GM23338 (cell line): ENCODE data around the gene MTA3. TPM values are rescaled to one million over a fixed set of nuclear protein-coding genes. Genes with fewer than 3 reads are reported as not detected.

Source experiments
- ATAC-seq: fragments of 200-7000 bp; cut with Tn5 transposase; 3 replicates; pipeline ENCODE4 v1.9.1; 2020
- DNase-seq: peaks from one replicate; pipeline ENCODE4 v3.0.0-alpha.2; 2015; ENCODE audit warnings: low spot score
- H2AFZ ChIP-seq: fragments of 200-600 bp; sonication (generic); 2 replicates; pipeline ENCODE4 v1.8.0; 2016; ENCODE audit warnings: antibody characterized with exemption, mild to moderate bottlenecking, moderate library complexity
- H3F3A ChIP-seq: fragments of 200-600 bp; sonication (generic); replicated peaks from 2 replicates; pipeline ENCODE4 v1.8.0; 2017; ENCODE audit warnings: antibody characterized with exemption, mixed run types, low read depth
- H3K27ac ChIP-seq: fragments of 200-600 bp; sonication (generic); 2 replicates; pipeline ENCODE4 v1.6.1; 2016; ENCODE audit warnings: low read depth
- H3K27me3 ChIP-seq: fragments of 200-600 bp; sonication (generic); 2 replicates; pipeline ENCODE4 v1.8.0; 2016; ENCODE audit warnings: mild to moderate bottlenecking, mixed run types, moderate library complexity; ENCODE audit not compliant: insufficient read depth
- H3K36me3 ChIP-seq: fragments of 200-600 bp; sonication (generic); 2 replicates; pipeline ENCODE4 v1.8.0; 2016; ENCODE audit warnings: mild to moderate bottlenecking; ENCODE audit not compliant: insufficient read depth
- H3K4me1 ChIP-seq: fragments of 200-600 bp; sonication (generic); 2 replicates; pipeline ENCODE4 v1.8.0; 2016; ENCODE audit warnings: mild to moderate bottlenecking, moderate library complexity; ENCODE audit not compliant: insufficient read depth
- H3K4me2 ChIP-seq: fragments of 200-600 bp; sonication (generic); 2 replicates; pipeline ENCODE4 v1.7.1; 2017; ENCODE audit warnings: mixed run types
- H3K4me3 ChIP-seq: fragments of 200-600 bp; sonication (generic); 2 replicates; pipeline ENCODE4 v1.6.1; 2016; ENCODE audit warnings: mixed run types
- H3K79me2 ChIP-seq: fragments of 200-600 bp; sonication (generic); replicated peaks from 2 replicates; pipeline ENCODE4 v1.8.0; 2017; ENCODE audit warnings: mild to moderate bottlenecking; ENCODE audit not compliant: insufficient read depth
- H3K9me2 ChIP-seq: fragments of 200-600 bp; sonication (generic); 2 replicates; pipeline ENCODE4 v1.8.0; 2017; ENCODE audit not compliant: insufficient read depth
- H4K20me1 ChIP-seq: fragments of 200-600 bp; sonication (generic); replicated peaks from 2 replicates; pipeline ENCODE4 v1.8.0; 2017; ENCODE audit warnings: mild to moderate bottlenecking; ENCODE audit not compliant: insufficient read depth
- H3K27ac Mint-ChIP-seq: 2 replicates; pipeline ENCODE4 v1.8.0; 2020; ENCODE audit warnings: inconsistent platforms, mild to moderate bottlenecking, moderate library complexity, mixed read lengths
- H3K27me3 Mint-ChIP-seq: 3 replicates; pipeline ENCODE4 v1.8.0; 2022; ENCODE audit warnings: low read depth, mild to moderate bottlenecking, moderate library complexity, mixed read lengths, inconsistent platforms; ENCODE audit not compliant: insufficient read depth, poor library complexity
- H3K36me3 Mint-ChIP-seq: 3 replicates; pipeline ENCODE4 v1.8.0; 2021; ENCODE audit warnings: low read depth, mild to moderate bottlenecking, inconsistent platforms, moderate library complexity, mixed read lengths
- H3K4me1 Mint-ChIP-seq: 3 replicates; pipeline ENCODE4 v1.8.0; 2020; ENCODE audit warnings: mild to moderate bottlenecking, inconsistent platforms, mixed read lengths
- H3K4me3 Mint-ChIP-seq: 3 replicates; pipeline ENCODE4 v1.8.0; 2021; ENCODE audit warnings: moderate library complexity, mild to moderate bottlenecking, inconsistent platforms, mixed read lengths
- H3K9me3 Mint-ChIP-seq: 3 replicates; pipeline ENCODE4 v1.8.0; 2020; ENCODE audit warnings: moderate library complexity, mild to moderate bottlenecking, inconsistent platforms, mixed read lengths
- CREB1 ChIP-seq: fragments of 250-450 bp; sonication (Bioruptor Pico); IDR thresholded peaks from 2 replicates; pipeline ENCODE4 v1.5.0; 2020; ENCODE audit warnings: low read depth, mild to moderate bottlenecking, moderate library complexity
- EZH2 ChIP-seq: fragments of 200-600 bp; sonication (generic); IDR thresholded peaks from one replicate; pipeline ENCODE4 v1.8.0; 2017; ENCODE audit warnings: antibody characterized with exemption, mild to moderate bottlenecking, low read depth; ENCODE audit not compliant: unreplicated experiment
- EZH2phosphoT487 ChIP-seq: fragments of 200-600 bp; sonication (generic); IDR thresholded peaks from one replicate; pipeline ENCODE4 v1.8.1; 2018; ENCODE audit warnings: antibody characterized with exemption; ENCODE audit not compliant: unreplicated experiment
- JUNB ChIP-seq: IDR thresholded peaks from one replicate; pipeline ENCODE4 v1.6.1; 2016; ENCODE audit warnings: antibody characterized with exemption; ENCODE audit not compliant: unreplicated experiment
- NANOG ChIP-seq: IDR thresholded peaks from 2 replicates; pipeline ENCODE4 v1.6.1; 2016; ENCODE audit warnings: antibody characterized with exemption, borderline replicate concordance
- POLR2AphosphoS5 ChIP-seq: IDR thresholded peaks from 2 replicates; pipeline ENCODE4 v1.6.1; 2016; ENCODE audit warnings: antibody characterized with exemption, low read depth
- STAT1 ChIP-seq: IDR thresholded peaks from one replicate; pipeline ENCODE4 v1.6.1; 2016; ENCODE audit warnings: antibody characterized with exemption; ENCODE audit not compliant: unreplicated experiment
- ZNF114 ChIP-seq: fragments of 250-450 bp; sonication (Bioruptor Pico); IDR thresholded peaks from 2 replicates; pipeline ENCODE4 v1.5.0; 2020; ENCODE audit warnings: mild to moderate bottlenecking, moderate library complexity
- ZNF331 ChIP-seq: fragments of 250-450 bp; sonication (Bioruptor Pico); IDR thresholded peaks from 2 replicates; pipeline ENCODE4 v1.5.0; 2020; ENCODE audit warnings: low read depth, mild to moderate bottlenecking, moderate library complexity
- polyA plus RNA-seq: library from polyadenylated mRNA; unstranded; fragments of >200 nt; fragmentation: Nextera tagmentation; extraction: Ambion mirVana; gene quantifications from 2 replicates; pipeline ENCODE4 v1.2.1, GENCODE V29; 2016
- total RNA-seq: library from RNA; depleted of rRNA; stranded (reverse); fragments of >200 nt; shearing (Covaris generic); gene quantifications from 2 replicates; pipeline ENCODE4 v1.2.3, GENCODE V29; 2014
- TF ChIP-seq, protein P1 (sequence below): IDR thresholded peaks from one replicate; pipeline ENCODE4 v1.6.1; 2018; ENCODE audit warnings: antibody characterized with exemption; ENCODE audit not compliant: unreplicated experiment
- TF ChIP-seq, protein P2 (sequence below): fragments of 250-450 bp; sonication (Bioruptor Pico); IDR thresholded peaks from 2 replicates; pipeline ENCODE4 v1.5.0; 2020; ENCODE audit warnings: mild to moderate bottlenecking, moderate library complexity
- TF ChIP-seq, protein P3 (sequence below): IDR thresholded peaks from 2 replicates; pipeline ENCODE4 v1.6.1; 2016; ENCODE audit warnings: antibody characterized with exemption
- TF ChIP-seq, protein P4 (sequence below), 2 experiments: fragments of 200-600 bp in 1 of 2; sonication (generic) in 1 of 2; conservative IDR thresholded peaks; 2 replicates each; pipeline versions ENCODE4 v1.5.1 to v1.6.1; 2016 to 2017; ENCODE audit warnings: antibody characterized with exemption in 2 of 2, low read depth in 2 of 2, mild to moderate bottlenecking in 2 of 2, moderate library complexity in 1 of 2

Gene MTA3
- total and polyA plus RNA-seq, 2 experiments from 2014 or later = 162 to 208 TPM

DNA sequence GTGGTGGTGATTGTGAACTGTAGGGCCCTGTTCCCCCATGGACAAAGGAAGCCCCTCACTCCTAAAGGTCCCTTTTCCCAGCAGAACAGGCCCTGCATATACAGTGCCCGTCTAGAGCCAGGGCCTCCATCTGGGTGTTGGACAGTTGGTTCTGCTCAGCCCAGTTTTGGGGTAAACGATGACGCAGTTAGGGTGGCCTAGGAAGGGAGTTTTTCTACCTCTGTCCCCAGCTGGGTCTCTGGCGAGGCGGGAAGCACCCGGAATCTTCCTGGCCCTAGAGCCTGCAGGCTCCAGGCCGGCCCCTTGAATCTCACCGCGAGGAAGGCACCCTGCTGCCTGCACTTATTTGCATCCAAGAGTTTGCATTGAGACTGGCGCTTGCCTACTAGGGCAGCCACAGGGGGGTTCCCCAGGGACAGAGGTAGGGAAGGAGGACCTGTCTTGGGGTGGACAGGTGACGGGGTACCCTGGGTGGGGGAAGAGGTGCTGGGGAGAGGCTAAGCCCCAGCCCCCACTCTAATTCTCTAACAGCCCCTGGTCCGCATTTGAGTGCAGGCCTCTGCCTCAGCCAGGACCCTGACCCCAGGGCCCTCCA, 529 bp upstream of the MTA3 start:
- H3K4me3 ChIP-seq = peak overlapping the region; percentile 45
- peak; percentile 89 for DNase-seq
- peak overlapping the region; percentile 74 for H3K4me2 ChIP-seq
- TF ChIP-seq STAT1 (no peak), EZH2phosphoT487 (no peak), POLR2AphosphoS5 (no peak), NANOG (no peak), JUNB (no peak), EZH2 (no peak), ZNF114 (CRISPR knock-in tag) (no peak), CREB1 (CRISPR knock-in tag) (no peak), ZNF331 (CRISPR knock-in tag) (no peak)
- TF ChIP-seq, protein P1, sequence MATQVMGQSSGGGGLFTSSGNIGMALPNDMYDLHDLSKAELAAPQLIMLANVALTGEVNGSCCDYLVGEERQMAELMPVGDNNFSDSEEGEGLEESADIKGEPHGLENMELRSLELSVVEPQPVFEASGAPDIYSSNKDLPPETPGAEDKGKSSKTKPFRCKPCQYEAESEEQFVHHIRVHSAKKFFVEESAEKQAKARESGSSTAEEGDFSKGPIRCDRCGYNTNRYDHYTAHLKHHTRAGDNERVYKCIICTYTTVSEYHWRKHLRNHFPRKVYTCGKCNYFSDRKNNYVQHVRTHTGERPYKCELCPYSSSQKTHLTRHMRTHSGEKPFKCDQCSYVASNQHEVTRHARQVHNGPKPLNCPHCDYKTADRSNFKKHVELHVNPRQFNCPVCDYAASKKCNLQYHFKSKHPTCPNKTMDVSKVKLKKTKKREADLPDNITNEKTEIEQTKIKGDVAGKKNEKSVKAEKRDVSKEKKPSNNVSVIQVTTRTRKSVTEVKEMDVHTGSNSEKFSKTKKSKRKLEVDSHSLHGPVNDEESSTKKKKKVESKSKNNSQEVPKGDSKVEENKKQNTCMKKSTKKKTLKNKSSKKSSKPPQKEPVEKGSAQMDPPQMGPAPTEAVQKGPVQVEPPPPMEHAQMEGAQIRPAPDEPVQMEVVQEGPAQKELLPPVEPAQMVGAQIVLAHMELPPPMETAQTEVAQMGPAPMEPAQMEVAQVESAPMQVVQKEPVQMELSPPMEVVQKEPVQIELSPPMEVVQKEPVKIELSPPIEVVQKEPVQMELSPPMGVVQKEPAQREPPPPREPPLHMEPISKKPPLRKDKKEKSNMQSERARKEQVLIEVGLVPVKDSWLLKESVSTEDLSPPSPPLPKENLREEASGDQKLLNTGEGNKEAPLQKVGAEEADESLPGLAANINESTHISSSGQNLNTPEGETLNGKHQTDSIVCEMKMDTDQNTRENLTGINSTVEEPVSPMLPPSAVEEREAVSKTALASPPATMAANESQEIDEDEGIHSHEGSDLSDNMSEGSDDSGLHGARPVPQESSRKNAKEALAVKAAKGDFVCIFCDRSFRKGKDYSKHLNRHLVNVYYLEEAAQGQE = no peak
- TF ChIP-seq, protein P2, sequence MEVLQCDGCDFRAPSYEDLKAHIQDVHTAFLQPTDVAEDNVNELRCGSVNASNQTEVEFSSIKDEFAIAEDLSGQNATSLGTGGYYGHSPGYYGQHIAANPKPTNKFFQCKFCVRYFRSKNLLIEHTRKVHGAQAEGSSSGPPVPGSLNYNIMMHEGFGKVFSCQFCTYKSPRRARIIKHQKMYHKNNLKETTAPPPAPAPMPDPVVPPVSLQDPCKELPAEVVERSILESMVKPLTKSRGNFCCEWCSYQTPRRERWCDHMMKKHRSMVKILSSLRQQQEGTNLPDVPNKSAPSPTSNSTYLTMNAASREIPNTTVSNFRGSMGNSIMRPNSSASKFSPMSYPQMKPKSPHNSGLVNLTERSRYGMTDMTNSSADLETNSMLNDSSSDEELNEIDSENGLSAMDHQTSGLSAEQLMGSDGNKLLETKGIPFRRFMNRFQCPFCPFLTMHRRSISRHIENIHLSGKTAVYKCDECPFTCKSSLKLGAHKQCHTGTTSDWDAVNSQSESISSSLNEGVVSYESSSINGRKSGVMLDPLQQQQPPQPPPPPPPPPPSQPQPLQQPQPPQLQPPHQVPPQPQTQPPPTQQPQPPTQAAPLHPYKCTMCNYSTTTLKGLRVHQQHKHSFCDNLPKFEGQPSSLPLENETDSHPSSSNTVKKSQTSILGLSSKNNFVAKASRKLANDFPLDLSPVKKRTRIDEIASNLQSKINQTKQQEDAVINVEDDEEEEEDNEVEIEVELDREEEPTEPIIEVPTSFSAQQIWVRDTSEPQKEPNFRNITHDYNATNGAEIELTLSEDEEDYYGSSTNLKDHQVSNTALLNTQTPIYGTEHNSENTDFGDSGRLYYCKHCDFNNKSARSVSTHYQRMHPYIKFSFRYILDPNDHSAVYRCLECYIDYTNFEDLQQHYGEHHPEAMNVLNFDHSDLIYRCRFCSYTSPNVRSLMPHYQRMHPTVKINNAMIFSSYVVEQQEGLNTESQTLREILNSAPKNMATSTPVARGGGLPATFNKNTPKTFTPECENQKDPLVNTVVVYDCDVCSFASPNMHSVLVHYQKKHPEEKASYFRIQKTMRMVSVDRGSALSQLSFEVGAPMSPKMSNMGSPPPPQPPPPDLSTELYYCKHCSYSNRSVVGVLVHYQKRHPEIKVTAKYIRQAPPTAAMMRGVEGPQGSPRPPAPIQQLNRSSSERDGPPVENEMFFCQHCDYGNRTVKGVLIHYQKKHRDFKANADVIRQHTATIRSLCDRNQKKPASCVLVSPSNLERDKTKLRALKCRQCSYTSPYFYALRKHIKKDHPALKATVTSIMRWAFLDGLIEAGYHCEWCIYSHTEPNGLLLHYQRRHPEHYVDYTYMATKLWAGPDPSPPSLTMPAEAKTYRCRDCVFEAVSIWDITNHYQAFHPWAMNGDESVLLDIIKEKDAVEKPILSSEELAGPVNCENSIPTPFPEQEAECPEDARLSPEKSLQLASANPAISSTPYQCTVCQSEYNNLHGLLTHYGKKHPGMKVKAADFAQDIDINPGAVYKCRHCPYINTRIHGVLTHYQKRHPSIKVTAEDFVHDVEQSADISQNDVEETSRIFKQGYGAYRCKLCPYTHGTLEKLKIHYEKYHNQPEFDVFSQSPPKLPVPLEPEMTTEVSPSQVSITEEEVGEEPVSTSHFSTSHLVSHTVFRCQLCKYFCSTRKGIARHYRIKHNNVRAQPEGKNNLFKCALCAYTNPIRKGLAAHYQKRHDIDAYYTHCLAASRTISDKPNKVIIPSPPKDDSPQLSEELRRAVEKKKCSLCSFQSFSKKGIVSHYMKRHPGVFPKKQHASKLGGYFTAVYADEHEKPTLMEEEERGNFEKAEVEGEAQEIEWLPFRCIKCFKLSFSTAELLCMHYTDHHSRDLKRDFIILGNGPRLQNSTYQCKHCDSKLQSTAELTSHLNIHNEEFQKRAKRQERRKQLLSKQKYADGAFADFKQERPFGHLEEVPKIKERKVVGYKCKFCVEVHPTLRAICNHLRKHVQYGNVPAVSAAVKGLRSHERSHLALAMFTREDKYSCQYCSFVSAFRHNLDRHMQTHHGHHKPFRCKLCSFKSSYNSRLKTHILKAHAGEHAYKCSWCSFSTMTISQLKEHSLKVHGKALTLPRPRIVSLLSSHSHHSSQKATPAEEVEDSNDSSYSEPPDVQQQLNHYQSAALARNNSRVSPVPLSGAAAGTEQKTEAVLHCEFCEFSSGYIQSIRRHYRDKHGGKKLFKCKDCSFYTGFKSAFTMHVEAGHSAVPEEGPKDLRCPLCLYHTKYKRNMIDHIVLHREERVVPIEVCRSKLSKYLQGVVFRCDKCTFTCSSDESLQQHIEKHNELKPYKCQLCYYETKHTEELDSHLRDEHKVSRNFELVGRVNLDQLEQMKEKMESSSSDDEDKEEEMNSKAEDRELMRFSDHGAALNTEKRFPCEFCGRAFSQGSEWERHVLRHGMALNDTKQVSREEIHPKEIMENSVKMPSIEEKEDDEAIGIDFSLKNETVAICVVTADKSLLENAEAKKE (CRISPR knock-in tag) = no peak; the same call in 1 of the 2 replicates
- TF ChIP-seq, protein P3, sequence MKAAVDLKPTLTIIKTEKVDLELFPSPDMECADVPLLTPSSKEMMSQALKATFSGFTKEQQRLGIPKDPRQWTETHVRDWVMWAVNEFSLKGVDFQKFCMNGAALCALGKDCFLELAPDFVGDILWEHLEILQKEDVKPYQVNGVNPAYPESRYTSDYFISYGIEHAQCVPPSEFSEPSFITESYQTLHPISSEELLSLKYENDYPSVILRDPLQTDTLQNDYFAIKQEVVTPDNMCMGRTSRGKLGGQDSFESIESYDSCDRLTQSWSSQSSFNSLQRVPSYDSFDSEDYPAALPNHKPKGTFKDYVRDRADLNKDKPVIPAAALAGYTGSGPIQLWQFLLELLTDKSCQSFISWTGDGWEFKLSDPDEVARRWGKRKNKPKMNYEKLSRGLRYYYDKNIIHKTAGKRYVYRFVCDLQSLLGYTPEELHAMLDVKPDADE = no peak
- TF ChIP-seq, protein P4, sequence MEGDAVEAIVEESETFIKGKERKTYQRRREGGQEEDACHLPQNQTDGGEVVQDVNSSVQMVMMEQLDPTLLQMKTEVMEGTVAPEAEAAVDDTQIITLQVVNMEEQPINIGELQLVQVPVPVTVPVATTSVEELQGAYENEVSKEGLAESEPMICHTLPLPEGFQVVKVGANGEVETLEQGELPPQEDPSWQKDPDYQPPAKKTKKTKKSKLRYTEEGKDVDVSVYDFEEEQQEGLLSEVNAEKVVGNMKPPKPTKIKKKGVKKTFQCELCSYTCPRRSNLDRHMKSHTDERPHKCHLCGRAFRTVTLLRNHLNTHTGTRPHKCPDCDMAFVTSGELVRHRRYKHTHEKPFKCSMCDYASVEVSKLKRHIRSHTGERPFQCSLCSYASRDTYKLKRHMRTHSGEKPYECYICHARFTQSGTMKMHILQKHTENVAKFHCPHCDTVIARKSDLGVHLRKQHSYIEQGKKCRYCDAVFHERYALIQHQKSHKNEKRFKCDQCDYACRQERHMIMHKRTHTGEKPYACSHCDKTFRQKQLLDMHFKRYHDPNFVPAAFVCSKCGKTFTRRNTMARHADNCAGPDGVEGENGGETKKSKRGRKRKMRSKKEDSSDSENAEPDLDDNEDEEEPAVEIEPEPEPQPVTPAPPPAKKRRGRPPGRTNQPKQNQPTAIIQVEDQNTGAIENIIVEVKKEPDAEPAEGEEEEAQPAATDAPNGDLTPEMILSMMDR (conservative IDR thresholded peaks at IDR 0.05; ENCODE audit: low read depth in 2 of 2) = no peak; a peak in 1 of 4 replicates
- H3K4me1 ChIP-seq = peaks cover 27% of the 10 kb centered on the region
- 0 out of 2 replicates have a peak, but pooled peaks cover 4% of the 10 kb centered on the region for H3F3A ChIP-seq
- no peak overlapping the region for H2AFZ ChIP-seq
- H3K27me3 ChIP-seq = no peaks in the 10 kb centered on the region
- H3K36me3 ChIP-seq = peaks cover 21% of the 10 kb centered on the region
- peak; percentile 88 for ATAC-seq
- Mint-ChIP-seq H3K27ac (peak overlapping the region; percentile 94), H3K27me3 (peaks cover 14% of the 10 kb centered on the region), H3K4me3 (peak overlapping the region; percentile 67), H3K36me3 (peaks cover 34% of the 10 kb centered on the region), H3K9me3 (no peaks in the 10 kb centered on the region), H3K4me1 (peaks cover 25% of the 10 kb centered on the region)
- no peaks in the 10 kb centered on the region for H3K9me2 ChIP-seq
- H3K27ac ChIP-seq = peak overlapping the region; percentile 97
- peaks cover 7% of the 10 kb centered on the region; the same call in 1 of the 2 replicates for H4K20me1 ChIP-seq
- H3K79me2 ChIP-seq = peaks cover 38% of the 10 kb centered on the region
